HCT116 (cell line): ENCODE measurements around the gene MBD5. TPM values are rescaled to one million over a fixed set of nuclear protein-coding genes. Genes with fewer than 3 reads are reported as not detected.

ENCODE experiments used
- ATAC-seq: fragments of 200-7000 bp; cut with Tn5 transposase; 2 replicates; pipeline ENCODE4 v1.9.1; 2020; ENCODE audit warnings: mild to moderate bottlenecking, moderate library complexity
- BruUV-seq: library from RNA; stranded (reverse); fragments of 400-500 nt; replicated peaks from 2 replicates; lab custom pipeline; 2021; lab: Mats Ljungman, UMichigan
- CTCF ChIA-PET: fragments of 300-600 bp; sonication (Branson Sonifier 250); formaldehyde crosslinking; loops from one replicate; lab custom pipeline; 2021; ENCODE audit warnings: antibody characterized with exemption; lab: Charles Lee
- POLR2A ChIA-PET: fragments of 300-600, 350-600 bp; sonication (Branson Sonifier 250); formaldehyde crosslinking; loops from one replicate; lab custom pipeline; 2021; ENCODE audit warnings: antibody characterized with exemption; lab: Charles Lee
- RAD21 ChIA-PET, 2 experiments: fragments of 300-600 bp; sonication (Branson Sonifier 250); formaldehyde crosslinking; loops; one replicate each; lab custom pipeline; 2023; ENCODE audit warnings: low total read pairs in 2 of 2; ENCODE audit not compliant: uncharacterized antibody in 2 of 2, unreplicated experiment in 2 of 2, low non-redundant PET in 1 of 2; lab: Charles Lee
- DNase-seq: peaks from one replicate; pipeline ENCODE4 v3.0.0-alpha.2; 2010; ENCODE audit warnings: low read depth, low spot score
- H2AFZ ChIP-seq: fragments of 200-600 bp; shearing (Covaris generic), sonication (generic); 2 replicates; pipeline ENCODE4 v1.6.1; 2017; ENCODE audit warnings: low read depth, mixed run types, mixed read lengths, antibody characterized with exemption, low read length; ENCODE audit not compliant: poor library complexity, severe bottlenecking
- H3K27ac ChIP-seq: 2 replicates; pipeline ENCODE4 v1.5.1; 2012; ENCODE audit warnings: low read depth, low read length
- H3K27me3 ChIP-seq: fragments of 200-600 bp; sonication (generic); 2 replicates; pipeline ENCODE4 v1.6.1; 2016; ENCODE audit warnings: mixed run types, low read length, mixed read lengths; ENCODE audit not compliant: insufficient read depth
- H3K36me3 ChIP-seq, 2 experiments: fragments of 200-500 bp in 1 of 2; fragments of 200-600 bp in 1 of 2; sonication (Bioruptor generic) in 1 of 2; sonication (generic) in 1 of 2; 2 replicates each; pipeline versions ENCODE4 v1.5.1 to v1.6.1; 2014 to 2016; ENCODE audit warnings: low read length in 2 of 2, inconsistent platforms in 1 of 2, mixed read lengths in 1 of 2, mixed run types in 1 of 2; ENCODE audit not compliant: insufficient read depth in 2 of 2, control insufficient read depth in 1 of 2
- H3K4me1 ChIP-seq, 2 experiments: fragments of 200-600 bp in 1 of 2; sonication (generic) in 1 of 2; 2 replicates each; pipeline versions ENCODE4 v1.5.1 to v1.6.1; 2012 to 2017; ENCODE audit warnings: low read length in 2 of 2, inconsistent platforms in 1 of 2, mild to moderate bottlenecking in 1 of 2, mixed read lengths in 1 of 2, mixed run types in 1 of 2, moderate library complexity in 1 of 2; ENCODE audit not compliant: insufficient read depth in 2 of 2, control insufficient read depth in 1 of 2
- H3K4me2 ChIP-seq: fragments of 200-600 bp; sonication (generic); 2 replicates; pipeline ENCODE4 v1.6.1; 2017; ENCODE audit warnings: mixed run types, low read length, mixed read lengths
- H3K4me3 ChIP-seq, 2 experiments: fragments of 200-600 bp in 1 of 2; sonication (generic) in 1 of 2; replicated peaks in 1 of 2; 2 replicates each; pipeline ENCODE4 v1.5.1; 2011 to 2016; ENCODE audit warnings: low read length in 2 of 2, control low read depth in 1 of 2, low read depth in 1 of 2, mild to moderate bottlenecking in 1 of 2, mixed read lengths in 1 of 2, mixed run types in 1 of 2
- H3K79me2 ChIP-seq: fragments of 200-600 bp; sonication (generic); 2 replicates; pipeline ENCODE4 v1.6.1; 2017; ENCODE audit warnings: mild to moderate bottlenecking, mixed run types, low read length, moderate library complexity, mixed read lengths; ENCODE audit not compliant: insufficient read depth
- H3K9ac ChIP-seq: fragments of 200-600 bp; sonication (generic); 2 replicates; pipeline ENCODE4 v1.6.1; 2016; ENCODE audit warnings: low read length, mixed read lengths
- H3K9me2 ChIP-seq: fragments of 200-600 bp; sonication (generic), shearing (Covaris generic); 2 replicates; pipeline ENCODE4 v1.6.1; 2017; ENCODE audit warnings: mixed run types, mild to moderate bottlenecking, moderate library complexity; ENCODE audit not compliant: insufficient read depth
- H3K9me3 ChIP-seq, 2 experiments: fragments of 200-500 bp in 1 of 2; fragments of 200-600 bp in 1 of 2; sonication (Bioruptor generic) in 1 of 2; sonication (generic) in 1 of 2; 2 replicates each; pipeline ENCODE4 v1.6.1; 2014 to 2017; ENCODE audit warnings: low read length in 2 of 2, mixed read lengths in 2 of 2, inconsistent platforms in 1 of 2, low read depth in 1 of 2, mild to moderate bottlenecking in 1 of 2, mixed run types in 1 of 2, moderate library complexity in 1 of 2; ENCODE audit not compliant: control insufficient read depth in 1 of 2, insufficient read depth in 1 of 2
- H4K20me1 ChIP-seq: fragments of 200-600 bp; sonication (generic), shearing (Covaris generic); 2 replicates; pipeline ENCODE4 v1.6.1; 2017; ENCODE audit warnings: mixed run types, mild to moderate bottlenecking, moderate library complexity; ENCODE audit not compliant: insufficient read depth
- CBX3 ChIP-seq: IDR thresholded peaks from 2 replicates; pipeline ENCODE4 v1.6.1; 2012; ENCODE audit warnings: low read depth
- CTCF ChIP-seq, 3 experiments: fragments of 200-600 bp in 1 of 3; sonication (generic) in 1 of 3; IDR thresholded peaks in 2 of 3; conservative IDR thresholded peaks in 1 of 3; 2 replicates each; pipeline ENCODE4 v1.5.1; 2012 to 2017; ENCODE audit warnings: low read depth in 2 of 3, low read length in 2 of 3, antibody characterized with exemption in 1 of 3, borderline replicate concordance in 1 of 3, control low read depth in 1 of 3, mild to moderate bottlenecking in 1 of 3, mixed read lengths in 1 of 3, mixed run types in 1 of 3, moderate library complexity in 1 of 3; ENCODE audit not compliant: insufficient read depth in 1 of 3
- ELF1 ChIP-seq: IDR thresholded peaks from 2 replicates; pipeline ENCODE4 v1.6.1; 2012; ENCODE audit warnings: low read depth, borderline replicate concordance
- EZH2 ChIP-seq: fragments of 200-600 bp; sonication (generic); IDR thresholded peaks from 2 replicates; pipeline ENCODE4 v1.6.1; 2017; ENCODE audit warnings: antibody characterized with exemption, mixed run types
- EZH2phosphoT487 ChIP-seq: fragments of 200-600 bp; IDR thresholded peaks from 2 replicates; pipeline ENCODE4 v1.6.1; 2018; ENCODE audit warnings: antibody characterized with exemption, borderline replicate concordance
- FOSL1 ChIP-seq: IDR thresholded peaks from 2 replicates; pipeline ENCODE4 v1.6.1; 2012; ENCODE audit warnings: low read depth
- MAX ChIP-seq: IDR thresholded peaks from 2 replicates; pipeline ENCODE4 v1.6.1; 2012
- POLR2AphosphoS5 ChIP-seq: IDR thresholded peaks from 2 replicates; pipeline ENCODE4 v1.6.1; 2011; ENCODE audit warnings: mild to moderate bottlenecking, low read depth, low read length, moderate library complexity
- RAD21 ChIP-seq: IDR thresholded peaks from 2 replicates; pipeline ENCODE4 v1.6.1; 2012; ENCODE audit warnings: low read depth, mild to moderate bottlenecking
- SIN3A ChIP-seq: IDR thresholded peaks from 2 replicates; pipeline ENCODE4 v1.6.1; 2012; ENCODE audit warnings: low read depth
- SP1 ChIP-seq: IDR thresholded peaks from 2 replicates; pipeline ENCODE4 v1.6.1; 2012; ENCODE audit warnings: low read depth
- TCF7L2 ChIP-seq: IDR thresholded peaks from 2 replicates; pipeline ENCODE4 v1.7.0; 2011; ENCODE audit warnings: borderline replicate concordance, inconsistent platforms; ENCODE audit not compliant: insufficient read depth, insufficient read length; ENCODE audit errors: extremely low read depth
- YY1 ChIP-seq: IDR thresholded peaks from 2 replicates; pipeline ENCODE4 v1.6.1; 2011; ENCODE audit warnings: low read length, low read depth, moderate library complexity, mild to moderate bottlenecking; ENCODE audit not compliant: insufficient replicate concordance; ENCODE audit errors: extremely low read depth
- ZBTB33 ChIP-seq: IDR thresholded peaks from 2 replicates; pipeline ENCODE4 v1.6.1; 2011; ENCODE audit warnings: mild to moderate bottlenecking, low read length, moderate library complexity; ENCODE audit not compliant: insufficient replicate concordance; ENCODE audit errors: extremely low read depth
- ZFX ChIP-seq: fragments of 450-650 bp; IDR thresholded peaks from 2 replicates; pipeline ENCODE4 v1.6.1; 2017
- ZNF274 ChIP-seq: fragments of 200-500 bp; sonication (Bioruptor generic); IDR thresholded peaks from 2 replicates; pipeline ENCODE4 v1.6.1; 2014; ENCODE audit warnings: mild to moderate bottlenecking, low read depth, low read length, inconsistent platforms
- intact Hi-C: fragments of 100-400 bp; cut with micrococcal nuclease; formaldehyde crosslinking; loops from 2 replicates; pipeline ENCODE4 v1.10.0; 2022
- total RNA-seq: library from RNA; stranded (reverse); gene quantifications from one replicate; pipeline ENCODE4 v1.2.1, GENCODE V29; 2021; ENCODE audit not compliant: unreplicated experiment
- TF ChIP-seq, protein P1 (sequence below): IDR thresholded peaks from 2 replicates; pipeline ENCODE4 v1.6.1; 2012; ENCODE audit warnings: low read depth

MBD5 gene
- total RNA-seq, 1 experiment from 2014 or later, result 20.5 TPM

DNA sequence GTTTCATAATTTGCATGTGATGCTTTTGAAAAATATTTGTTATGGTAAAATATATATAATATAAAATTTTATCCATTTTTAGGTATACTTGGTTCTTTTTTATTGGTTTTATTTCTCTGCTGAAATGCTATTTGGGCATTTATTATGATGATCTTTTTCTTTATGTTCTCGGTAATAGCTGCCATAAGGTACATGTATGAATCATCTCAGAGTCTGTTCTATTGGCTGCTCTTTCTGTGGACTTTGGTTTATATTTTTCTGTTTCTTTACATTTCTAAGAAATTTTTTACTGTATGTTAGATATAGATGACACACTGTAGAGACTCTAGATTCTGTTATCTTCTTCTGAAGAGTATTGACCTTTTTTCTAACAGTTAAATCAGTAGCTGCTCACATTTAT lies 219.9 kb downstream of the MBD5 start:
- BruUV-seq, result no TSS peak
- ChIA-PET CTCF (no interaction called here), POLR2A (no interaction called here), RAD21 (no interaction called here)
- no peaks in the 10 kb centered on the region for H3K27me3 ChIP-seq
- no peaks in the 10 kb centered on the region for H3K79me2 ChIP-seq
- H3K9me2 ChIP-seq, result no peaks in the 10 kb centered on the region
- H4K20me1 ChIP-seq, result no peaks in the 10 kb centered on the region
- H2AFZ ChIP-seq, result no peak overlapping the region
- intact Hi-C loops, result no loop called here
- no peak overlapping the region for H3K4me3 ChIP-seq
- no peaks in the 10 kb centered on the region for H3K36me3 ChIP-seq
- no peak overlapping the region for H3K27ac ChIP-seq
- no peak for ATAC-seq
- H3K4me2 ChIP-seq, result no peak overlapping the region
- no peak overlapping the region for H3K9ac ChIP-seq
- DNase-seq, result no peak
- no peak for TF ChIP-seq ZFX
- TF ChIP-seq ZBTB33, result no peak
- no peak for TF ChIP-seq ELF1
- no peak for TF ChIP-seq POLR2AphosphoS5
- no peak for TF ChIP-seq EZH2phosphoT487
- no peak for TF ChIP-seq CBX3
- TF ChIP-seq SP1, result no peak
- TF ChIP-seq RAD21, result no peak
- no peak for TF ChIP-seq TCF7L2
- TF ChIP-seq, protein P1, sequence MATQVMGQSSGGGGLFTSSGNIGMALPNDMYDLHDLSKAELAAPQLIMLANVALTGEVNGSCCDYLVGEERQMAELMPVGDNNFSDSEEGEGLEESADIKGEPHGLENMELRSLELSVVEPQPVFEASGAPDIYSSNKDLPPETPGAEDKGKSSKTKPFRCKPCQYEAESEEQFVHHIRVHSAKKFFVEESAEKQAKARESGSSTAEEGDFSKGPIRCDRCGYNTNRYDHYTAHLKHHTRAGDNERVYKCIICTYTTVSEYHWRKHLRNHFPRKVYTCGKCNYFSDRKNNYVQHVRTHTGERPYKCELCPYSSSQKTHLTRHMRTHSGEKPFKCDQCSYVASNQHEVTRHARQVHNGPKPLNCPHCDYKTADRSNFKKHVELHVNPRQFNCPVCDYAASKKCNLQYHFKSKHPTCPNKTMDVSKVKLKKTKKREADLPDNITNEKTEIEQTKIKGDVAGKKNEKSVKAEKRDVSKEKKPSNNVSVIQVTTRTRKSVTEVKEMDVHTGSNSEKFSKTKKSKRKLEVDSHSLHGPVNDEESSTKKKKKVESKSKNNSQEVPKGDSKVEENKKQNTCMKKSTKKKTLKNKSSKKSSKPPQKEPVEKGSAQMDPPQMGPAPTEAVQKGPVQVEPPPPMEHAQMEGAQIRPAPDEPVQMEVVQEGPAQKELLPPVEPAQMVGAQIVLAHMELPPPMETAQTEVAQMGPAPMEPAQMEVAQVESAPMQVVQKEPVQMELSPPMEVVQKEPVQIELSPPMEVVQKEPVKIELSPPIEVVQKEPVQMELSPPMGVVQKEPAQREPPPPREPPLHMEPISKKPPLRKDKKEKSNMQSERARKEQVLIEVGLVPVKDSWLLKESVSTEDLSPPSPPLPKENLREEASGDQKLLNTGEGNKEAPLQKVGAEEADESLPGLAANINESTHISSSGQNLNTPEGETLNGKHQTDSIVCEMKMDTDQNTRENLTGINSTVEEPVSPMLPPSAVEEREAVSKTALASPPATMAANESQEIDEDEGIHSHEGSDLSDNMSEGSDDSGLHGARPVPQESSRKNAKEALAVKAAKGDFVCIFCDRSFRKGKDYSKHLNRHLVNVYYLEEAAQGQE, result no peak
- TF ChIP-seq YY1, result no peak
- TF ChIP-seq CTCF (IDR thresholded peaks at IDR 0.05 in 2 of 3, conservative IDR thresholded peaks at IDR 0.05 in 1 of 3; ENCODE audit: borderline replicate concordance in 1 of 3, insufficient read depth in 1 of 3, low read depth in 2 of 3, low read length in 2 of 3), result no peak
- no peak for TF ChIP-seq EZH2
- no peak for TF ChIP-seq SIN3A
- no peak for TF ChIP-seq FOSL1
- no peak for TF ChIP-seq ZNF274
- no peak for TF ChIP-seq MAX
- 0 out of 4 replicates have a peak, but pooled peaks cover 0 to 3% of the 10 kb centered on the region in 2 experiments for H3K4me1 ChIP-seq
- H3K9me3 ChIP-seq, result peaks cover 0 to 2% of the 10 kb centered on the region in 2 experiments; a peak in 2 of 4 replicates
